HS-5 (cell line): ENCODE measurements around the gene LCN10.
A peak's percentile ranks its signal among the peaks of the same experiment; 100 is the strongest.
"Not testable (repeated sequence)": the region's sequence is repeated elsewhere in the genome, so short reads cannot be mapped to it uniquely, and the experiment has no call there.

Source experiments
- DNase-seq: peaks from one replicate; pipeline ENCODE4 v3.0.0-alpha.2; 2012; ENCODE audit warnings: low read depth

Gene LCN10

DNA sequence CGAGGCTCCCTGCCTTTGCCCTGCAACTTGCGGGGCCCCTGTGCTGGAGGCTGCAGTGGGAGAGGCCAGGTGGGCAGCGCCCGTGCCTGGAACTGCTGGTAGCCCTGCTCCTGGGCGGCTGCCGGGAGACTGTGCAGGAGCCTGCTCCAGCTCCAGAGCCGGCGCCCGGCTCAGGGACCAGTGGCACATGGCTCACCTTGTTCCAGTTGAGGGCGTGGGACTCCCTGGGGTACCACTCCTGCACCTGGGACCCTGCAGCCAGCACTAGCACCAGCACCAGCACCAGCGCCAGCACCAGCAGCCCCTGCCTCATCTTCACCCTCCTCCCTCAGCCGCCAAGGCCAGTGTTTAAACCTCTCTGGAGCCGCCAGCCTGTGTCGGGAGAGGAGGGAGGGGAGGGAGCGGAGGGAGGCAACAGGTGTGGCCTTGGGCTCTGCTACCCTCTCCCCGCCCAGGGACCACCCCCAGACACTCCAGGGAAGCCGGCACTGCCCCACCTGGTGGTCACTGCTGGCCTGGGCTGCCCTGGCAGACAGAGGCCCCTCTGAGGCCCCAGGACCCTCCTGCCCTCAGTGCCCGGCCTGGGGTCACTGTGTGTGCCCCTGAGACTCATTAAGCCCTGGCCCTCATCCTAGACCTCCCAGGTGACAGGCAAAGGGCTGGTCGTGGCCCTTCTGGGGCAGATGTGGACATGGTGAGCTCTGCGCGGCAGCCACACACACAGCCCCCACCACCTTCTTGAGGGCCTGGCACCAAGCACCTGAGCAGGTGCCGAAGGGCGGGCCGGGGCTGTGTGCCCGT, at the start of gene LCN10:
Gene LCN10, minus strand, starts transcription at position 350 of the 801 bp plus-strand sequence. Its CDS starts 37 bp downstream, at position 313.
- DNase-seq = no peak

DNA sequence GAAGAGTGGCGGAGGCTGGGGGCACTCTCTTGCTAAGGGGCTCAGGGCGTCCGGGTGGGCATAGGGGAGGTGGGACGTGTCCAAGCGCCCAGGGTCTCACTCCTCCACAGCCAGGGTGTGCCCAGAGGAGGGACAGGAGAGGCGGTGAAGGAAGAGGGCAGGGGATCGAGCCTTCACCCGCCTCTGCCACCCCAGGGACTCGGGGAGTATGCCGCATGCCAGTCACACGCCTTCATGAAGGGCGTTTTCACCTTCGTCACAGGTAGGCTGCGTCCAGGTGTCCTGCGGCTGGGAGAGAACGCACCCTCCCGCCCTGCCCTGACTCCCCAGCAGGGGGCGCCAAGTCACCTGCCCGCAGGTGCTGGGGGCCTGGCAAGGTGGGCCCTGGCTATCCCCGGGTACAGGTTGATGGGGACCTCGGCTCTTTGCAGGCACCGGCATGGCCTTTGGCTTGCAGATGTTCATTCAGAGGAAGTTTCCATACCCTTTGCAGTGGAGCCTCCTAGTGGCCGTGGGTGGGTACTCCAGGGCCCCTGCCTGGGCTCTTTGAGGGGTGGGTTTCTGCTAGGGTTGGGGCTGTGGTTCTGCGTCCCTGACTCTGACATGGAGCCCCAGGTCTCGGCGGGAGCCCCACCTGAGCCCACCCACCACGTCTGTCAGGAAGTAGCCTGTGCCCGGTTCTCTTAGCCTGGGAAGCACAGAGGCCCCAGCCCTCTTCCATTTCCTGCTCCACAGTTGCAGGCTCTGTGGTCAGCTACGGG, 49.0 kb upstream of the LCN10 start:
- no peak for DNase-seq

DNA sequence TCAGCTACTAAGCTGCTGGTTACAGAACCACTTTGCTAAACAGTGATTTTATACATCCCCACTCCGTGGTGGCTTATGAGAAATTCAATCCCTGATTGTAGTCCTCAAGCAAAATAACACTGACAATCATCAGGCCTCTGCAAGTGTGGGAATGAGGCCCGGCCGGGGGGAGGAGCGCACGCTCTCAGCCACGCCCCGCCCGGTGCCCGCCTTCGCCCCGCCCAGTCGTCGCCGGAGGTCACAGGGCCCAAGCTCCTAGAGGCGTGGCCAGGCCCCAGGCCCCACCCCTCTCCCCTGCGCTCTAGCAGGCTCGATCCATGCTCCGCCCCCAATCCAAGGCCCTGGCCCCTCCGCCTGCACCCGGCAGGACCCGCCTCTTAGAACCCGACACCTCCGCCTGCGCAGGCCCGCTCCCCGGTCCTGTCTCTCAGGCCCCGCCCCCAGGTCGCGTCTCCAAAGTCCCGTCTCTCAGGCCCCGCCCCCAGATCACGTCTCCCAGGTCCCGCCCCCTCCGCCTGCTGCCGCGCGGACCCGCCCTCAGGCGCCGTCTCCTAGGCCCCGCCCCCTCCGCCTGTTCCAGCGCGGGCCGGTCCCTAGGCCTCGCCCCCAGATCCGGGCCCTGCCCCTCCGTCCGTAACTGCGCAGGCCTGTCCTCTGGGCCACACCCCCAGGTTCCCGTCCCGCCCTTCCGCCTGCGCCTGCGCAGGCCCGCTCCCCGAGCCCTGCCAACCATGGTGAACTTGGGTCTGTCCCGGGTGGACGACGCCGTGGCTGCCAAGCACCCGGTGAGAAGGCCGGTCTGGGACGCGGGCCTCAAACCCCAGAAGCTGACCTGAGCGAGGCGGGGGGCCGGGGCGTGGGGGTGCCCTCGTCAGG, 48.1 kb upstream of the LCN10 start, which contains the start of gene TMEM141:
Gene TMEM141, plus strand, starts transcription at position 705 of the 876 bp plus-strand sequence. Its CDS starts 27 bp downstream, at position 732.
- DNase-seq = peak; percentile 90

- no peak for DNase-seq
These were observed 46.8 kb upstream of the LCN10 start for GRCh38 chr9:136789523-136789937.

DNA sequence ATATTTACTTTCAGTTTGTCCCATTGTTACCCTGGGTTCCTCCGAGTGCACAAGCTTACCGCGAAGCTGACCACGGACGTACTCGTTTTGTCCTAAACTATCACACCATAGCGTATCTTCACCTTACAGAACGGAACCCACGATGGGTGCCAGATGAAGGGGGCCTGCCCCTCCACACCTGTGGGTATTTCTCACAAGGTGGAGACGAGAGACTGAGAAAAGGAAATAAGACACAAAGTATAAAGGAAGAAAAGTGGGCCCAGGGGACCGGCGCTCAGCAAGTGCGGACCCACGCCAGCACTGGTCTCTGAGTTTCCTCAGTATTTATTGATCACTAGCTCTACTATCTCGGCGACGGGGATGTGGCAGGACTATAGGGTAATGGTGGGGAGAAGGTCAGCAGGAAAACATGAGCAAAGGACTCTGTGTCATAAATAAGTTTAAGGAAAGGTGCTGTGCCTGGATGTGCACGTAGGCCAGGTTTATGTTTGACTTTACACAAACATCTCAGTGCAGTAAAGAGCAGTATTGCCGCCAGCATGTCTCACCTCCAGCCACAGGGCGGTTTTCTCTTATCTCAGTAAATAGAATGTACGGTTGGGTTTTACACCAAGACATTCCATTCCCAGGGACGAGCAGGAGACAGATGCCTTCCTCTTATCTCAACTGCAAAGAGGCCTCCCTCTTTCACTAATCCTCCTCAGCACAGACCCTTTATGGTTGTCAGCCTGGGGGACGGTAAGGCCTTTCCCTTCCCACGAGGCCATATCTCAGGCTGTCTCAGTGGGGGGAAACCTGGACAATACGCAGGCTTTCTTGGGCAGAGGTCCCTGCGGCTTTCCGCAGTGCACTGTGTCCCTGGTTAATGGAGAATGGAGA, 46.1 kb upstream of the LCN10 start:
- not testable (repeated sequence) for DNase-seq

- DNase-seq = no peak
These were observed 45.1 kb upstream of the LCN10 start for GRCh38 chr9:136787690-136788400.

GRCh38 chr9:136786983-136787382, 44.2 kb upstream of the LCN10 start:
- DNase-seq = not testable (repeated sequence)

DNA sequence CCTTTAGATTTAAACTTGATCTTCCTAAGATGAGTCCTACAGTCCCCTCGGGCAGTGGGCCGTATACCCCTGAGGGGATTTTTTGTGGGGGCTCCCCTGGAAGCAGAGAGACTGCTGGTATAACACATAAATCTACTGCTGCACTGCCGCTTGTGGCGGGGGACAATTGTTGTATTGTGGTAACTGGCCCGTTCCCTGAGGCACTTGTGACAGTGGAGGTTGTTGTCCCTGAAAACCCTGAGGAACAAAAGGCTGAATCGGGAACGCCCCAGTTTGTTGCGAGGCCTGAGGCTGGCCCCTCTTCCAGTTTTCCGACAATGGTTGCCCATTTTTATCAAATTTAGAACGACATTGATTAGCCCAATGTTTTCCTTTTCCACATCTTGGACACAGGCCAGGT, 43.7 kb upstream of the LCN10 start:
- DNase-seq = no peak

GRCh38 chr9:136785565-136786355, 43.0 kb upstream of the LCN10 start:
- DNase-seq = not testable (repeated sequence)

GRCh38 chr9:136784997-136785361, 42.2 kb upstream of the LCN10 start:
- no peak for DNase-seq

GRCh38 chr9:136784249-136784996, 41.7 kb upstream of the LCN10 start:
- no peak for DNase-seq

DNA sequence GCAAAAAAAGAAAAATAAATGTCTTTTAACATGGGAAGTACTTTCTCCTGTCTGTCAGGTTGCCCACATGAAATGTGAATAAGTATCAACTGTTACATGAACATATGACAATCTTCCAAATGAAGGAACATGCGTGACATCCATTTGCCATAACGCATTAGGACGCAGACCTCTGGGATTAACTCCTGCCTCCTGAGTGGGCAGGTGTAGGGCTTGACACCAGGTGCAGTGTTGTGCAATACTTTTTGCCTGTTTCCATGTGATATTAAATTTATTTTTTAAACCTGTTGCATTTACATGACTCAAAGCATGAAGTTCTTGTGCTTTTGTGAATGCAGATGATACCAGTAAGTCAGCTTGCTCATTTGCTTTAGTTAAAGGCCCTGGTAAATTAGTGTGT, 39.7 kb upstream of the LCN10 start:
- DNase-seq = no peak

GRCh38 chr9:136779808-136780207, 37.1 kb upstream of the LCN10 start:
- DNase-seq = no peak

DNA sequence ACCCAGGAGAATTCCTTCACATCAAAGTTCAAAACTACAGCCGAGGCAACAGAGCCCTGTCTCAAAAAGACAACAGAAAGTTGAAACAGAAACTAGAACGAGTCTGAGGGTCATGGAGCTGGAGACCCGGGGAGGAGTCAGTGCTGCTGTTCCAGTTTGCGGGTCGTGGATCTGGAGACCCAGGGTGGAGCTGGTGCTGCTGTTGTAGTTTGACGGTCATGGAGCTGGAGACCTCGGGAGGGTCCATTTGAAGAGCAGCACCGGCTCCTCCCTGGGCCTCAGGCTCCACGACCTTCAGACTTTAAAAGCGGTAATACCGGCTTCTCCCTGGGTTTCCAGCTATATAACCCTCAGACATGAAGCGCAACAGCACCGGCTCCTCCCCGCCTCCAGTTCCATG, 34.6 kb upstream of the LCN10 start:
- DNase-seq = no peak

- DNase-seq = no peak
These were observed 34.2 kb upstream of the LCN10 start for GRCh38 chr9:136776947-136777346.

DNA sequence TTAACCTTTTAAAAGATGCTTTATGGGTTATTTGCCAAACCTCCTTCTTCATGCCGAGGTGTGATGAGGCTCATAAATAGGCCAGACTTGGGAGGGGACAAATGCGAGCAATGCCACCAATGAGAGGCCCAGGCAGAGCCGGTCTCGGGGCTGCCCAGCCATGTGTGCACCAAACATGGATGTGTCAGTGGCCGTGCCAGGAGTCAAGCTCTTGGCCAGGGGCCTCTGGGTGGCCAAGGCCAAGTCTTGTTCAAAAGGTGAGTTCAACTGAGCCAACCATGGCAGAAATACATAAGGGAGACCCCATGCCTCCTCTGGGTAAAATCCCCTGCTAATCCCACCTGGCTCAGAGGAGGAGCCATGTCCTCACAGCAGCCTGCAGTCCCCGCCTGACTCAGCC, 32.5 kb upstream of the LCN10 start:
- no peak for DNase-seq

GRCh38 chr9:136774416-136775045, 31.8 kb upstream of the LCN10 start:
- DNase-seq = no peak

DNA sequence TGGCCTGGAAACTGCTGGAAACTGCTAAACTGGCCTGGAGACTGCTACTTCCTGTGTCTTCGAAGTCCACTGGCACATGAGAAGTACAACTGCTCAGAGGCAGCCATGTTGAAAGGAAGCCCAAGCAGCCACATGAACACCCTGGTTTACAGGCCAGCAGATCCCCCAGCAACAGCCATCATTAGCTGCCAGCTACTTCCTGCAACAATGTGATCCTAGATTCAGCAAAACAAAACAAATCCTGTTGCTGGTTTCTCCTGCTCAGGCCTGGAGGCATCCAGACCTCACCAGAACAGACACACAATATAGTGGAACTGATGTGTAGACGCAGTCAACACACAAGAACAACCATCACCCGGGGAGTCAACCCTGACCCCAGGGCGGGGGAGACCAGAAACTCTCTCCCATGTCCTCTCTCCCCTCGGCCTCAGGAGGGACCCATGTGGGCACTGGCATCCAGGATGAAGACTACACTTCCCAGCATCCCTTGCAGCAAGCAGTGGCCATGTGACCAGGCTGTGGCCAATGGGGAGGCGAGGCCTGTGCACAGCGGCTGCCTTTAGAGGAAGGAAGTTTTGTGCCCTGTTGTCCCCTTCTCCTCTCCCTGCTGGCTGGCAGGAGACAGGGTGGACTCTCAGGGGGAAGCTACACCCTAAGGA, 30.8 kb upstream of the LCN10 start:
- no peak for DNase-seq
